OCI-M1 (cell line): ENCODE results near the gene CDC45.

Experiments
- DNase-seq: peaks from one replicate; lab custom pipeline; 2025; lab: John Stamatoyannopoulos, UW

The CDC45 gene

DNA sequence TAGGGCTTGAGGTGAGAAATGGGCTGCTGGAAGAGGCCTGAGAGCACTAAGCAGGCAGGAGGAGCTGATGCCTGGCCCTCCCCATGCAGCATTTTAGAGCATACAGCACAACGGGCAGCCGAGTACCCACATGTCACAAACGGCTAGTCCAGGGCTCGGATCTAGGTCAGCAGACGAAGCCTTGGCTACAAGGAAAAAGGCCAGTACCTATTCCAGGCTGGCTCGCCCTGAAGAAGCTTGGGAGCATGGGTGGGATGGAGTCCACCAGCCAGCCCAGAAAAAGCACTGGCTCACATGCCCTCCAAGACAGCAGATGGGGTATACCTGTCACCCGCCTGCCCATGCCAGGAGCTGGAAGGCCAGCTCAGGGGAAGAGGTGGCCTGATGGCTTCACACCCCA lies 10.3 kb upstream of the CDC45 start:
- no peak for DNase-seq

DNA sequence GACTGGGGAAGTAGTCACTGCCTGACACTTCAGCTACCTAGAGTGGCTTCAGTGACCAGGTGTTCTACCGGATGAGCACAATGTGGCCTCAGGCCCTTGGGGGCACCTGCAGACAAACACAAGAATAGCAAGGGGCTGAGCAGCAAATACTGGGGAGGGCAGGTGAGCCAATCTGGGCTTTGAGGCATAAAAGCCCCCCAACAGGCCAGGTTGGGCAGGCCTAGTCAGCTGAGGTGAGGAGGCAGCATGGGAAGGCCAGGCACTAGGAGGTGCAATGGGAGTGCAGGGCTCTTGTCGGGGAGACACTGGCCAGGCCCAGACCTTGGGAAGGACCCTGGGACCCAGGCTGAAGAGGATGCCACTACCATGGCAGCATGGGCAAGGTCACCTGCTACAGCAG lies 9.7 kb upstream of the CDC45 start:
- DNase-seq, result no peak

DNA sequence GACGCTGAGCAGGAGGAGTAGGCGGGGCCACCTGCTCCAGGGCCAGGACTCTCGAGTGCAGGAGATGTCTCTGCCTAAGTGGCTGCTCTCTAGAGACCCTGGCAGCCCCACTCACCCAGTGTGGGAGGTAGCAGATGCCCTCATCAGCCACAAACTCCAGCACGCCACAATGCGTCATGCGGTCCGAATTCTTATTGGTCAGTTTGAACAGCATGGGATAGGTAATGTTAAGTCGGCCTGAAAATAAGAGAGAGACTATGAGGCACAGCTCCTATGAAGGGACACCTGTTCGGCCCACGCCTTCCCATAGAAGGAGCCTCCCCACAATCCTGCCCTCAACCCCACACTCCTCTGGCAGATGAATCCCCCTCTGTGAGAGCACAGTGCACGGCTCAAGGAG lies 8.1 kb upstream of the CDC45 start:
- no peak for DNase-seq

DNA sequence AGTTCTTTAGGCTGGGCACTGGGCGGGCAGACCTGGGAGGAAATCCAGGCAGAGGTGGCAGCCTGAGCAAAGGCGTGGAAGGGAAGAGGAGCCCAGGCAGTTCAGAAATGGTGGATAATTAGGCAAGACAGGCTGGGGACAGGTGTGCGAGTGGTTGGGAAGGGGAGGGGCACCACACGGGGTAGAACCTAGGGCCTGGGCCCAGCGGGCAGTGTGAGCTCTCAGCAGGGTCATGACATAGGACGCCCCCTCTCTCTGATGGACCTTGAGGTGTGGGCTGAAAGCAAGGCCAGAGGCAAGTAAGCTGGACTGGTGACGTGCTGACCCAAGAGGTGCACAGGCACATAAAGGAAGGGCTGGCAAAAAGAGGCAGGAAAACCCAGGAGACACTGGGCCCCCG lies 7.5 kb upstream of the CDC45 start:
- no peak for DNase-seq

GRCh38 chr22:19473578-19473977 lies 6.1 kb upstream of the CDC45 start:
- no peak for DNase-seq

- no peak for DNase-seq
Observed at GRCh38 chr22:19476023-19476422, 3.7 kb upstream of the CDC45 start.

DNA sequence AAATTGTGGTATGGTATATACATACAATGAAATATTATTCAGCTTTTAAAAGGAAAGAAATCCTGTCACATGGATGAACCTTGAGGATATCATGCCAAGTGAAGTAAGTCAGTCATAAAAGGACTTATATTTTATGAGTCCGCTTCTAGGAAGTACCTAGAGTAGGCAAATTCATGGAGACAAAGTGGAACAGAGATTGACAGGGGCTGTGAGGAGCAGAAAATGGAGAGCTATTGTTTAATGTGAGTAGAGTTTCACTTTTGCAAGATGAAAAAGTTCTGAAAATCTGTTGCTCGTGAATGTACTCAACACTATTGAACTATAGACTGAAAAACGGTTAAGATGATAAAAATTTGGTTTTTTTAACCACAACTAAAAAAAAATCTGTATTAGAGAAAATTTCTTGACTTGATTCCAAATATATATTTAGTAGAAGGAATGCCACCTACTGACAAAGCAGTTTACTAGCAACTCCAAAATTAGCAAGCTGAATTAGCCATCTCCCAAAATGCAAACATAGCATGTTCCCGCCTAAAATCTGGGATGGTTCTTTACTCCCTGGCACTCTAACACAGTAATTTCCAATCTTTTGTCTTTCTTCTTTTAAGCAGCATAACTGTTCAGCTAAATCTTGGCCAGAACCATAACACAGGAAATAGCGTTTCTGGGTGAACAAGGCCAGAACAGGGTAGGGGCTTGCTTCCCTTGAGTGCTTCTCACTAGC lies 2.2 kb upstream of the CDC45 start:
- DNase-seq, result peak; percentile 57

- DNase-seq, result peak; percentile 48
Observed at GRCh38 chr22:19478045-19478900, 1.4 kb upstream of the CDC45 start.

DNA sequence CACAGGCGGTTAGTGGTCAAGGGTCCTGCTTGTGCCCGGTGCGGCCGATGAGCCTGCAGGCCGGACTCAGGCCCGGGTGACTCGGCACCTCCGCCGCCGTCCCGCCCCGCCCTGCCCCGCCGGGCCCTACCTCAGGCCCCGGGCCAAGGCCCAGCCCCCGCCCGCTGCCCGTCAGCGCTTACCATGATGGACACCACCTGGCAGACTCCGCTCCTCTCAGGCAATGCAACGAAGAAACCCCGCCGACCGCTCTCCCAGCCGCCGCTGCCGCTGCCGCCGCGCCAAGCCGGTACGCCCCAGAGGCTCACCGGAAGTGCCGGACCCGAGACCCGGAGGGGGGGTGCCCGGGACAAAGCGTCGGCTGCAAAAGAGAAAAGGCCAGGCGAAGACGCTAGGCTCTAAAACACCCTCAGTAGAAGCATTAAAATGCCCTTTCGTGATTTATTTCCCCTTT lies 792 bp upstream of the CDC45 start, which contains the start of gene UFD1:
Gene UFD1 (minus strand): TSS at position 293 of the 454 bp plus-strand sequence. CDS start 108 bp downstream, at position 185.
- DNase-seq, result peak; percentile 95

DNA sequence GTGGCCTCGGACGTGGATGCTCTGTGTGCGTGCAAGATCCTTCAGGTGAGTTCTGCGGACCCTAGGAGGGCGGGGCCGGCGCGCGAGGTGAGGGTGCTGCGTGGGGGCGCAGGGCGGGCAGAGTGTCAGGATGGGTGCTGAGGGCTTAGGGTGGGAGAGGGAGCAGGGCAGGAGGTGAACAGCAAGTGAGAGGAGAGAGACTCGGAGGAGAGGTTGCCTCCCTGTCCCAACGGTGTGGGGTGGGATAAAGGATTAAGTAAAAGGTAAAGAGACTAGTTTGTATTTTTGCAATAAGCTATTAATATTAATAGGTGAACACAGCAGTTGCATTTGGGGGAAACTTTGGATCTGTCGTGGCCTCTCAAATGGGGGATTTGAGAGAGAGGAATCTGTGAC lies 451 bp downstream of the CDC45 start:
- DNase-seq, result peak; percentile 41

- DNase-seq, result peak; percentile 23
Observed at GRCh38 chr22:19480789-19481188, 1.1 kb downstream of the CDC45 start.

GRCh38 chr22:19482297-19482696 lies 2.6 kb downstream of the CDC45 start:
- no peak for DNase-seq

DNA sequence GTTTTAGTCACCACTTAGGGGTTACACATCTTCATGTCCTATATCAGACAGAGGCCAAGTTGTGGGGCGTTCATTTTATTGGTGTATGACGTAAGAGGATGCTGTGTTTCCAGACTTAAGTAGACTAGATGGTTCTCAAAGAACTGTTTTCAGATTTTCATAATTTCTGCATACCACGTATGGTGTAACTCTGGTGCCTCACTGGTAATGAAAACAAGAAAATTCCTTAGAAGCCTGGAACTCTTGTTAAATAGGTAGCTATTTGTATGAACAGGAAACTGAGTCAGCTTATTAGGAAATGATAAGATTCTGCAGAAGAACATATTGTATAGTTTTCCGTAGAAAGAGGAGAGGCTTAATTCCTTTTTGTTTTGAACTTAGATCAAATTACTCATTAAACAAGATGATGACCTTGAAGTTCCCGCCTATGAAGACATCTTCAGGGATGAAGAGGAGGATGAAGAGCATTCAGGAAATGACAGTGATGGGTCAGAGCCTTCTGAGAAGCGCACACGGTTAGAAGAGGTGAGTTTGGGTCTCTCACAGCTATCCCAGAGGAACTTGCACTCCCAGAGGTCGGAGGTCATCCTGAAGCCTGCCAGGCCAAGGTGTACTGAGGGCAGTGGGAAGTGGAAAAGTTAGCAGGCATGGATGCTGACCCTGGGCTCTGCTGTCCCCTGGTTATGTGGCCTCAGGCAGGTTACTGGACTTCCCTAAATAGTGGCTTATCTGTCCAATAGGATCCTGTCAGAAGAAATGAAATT lies 3.9 kb downstream of the CDC45 start:
- DNase-seq, result no peak

GRCh38 chr22:19488285-19488684 lies 8.6 kb downstream of the CDC45 start:
- no peak for DNase-seq

- peak; percentile 55 for DNase-seq
Observed at GRCh38 chr22:19488884-19489843, 9.4 kb downstream of the CDC45 start.

GRCh38 chr22:19490628-19491230 lies 11.0 kb downstream of the CDC45 start:
- DNase-seq, result no peak

DNA sequence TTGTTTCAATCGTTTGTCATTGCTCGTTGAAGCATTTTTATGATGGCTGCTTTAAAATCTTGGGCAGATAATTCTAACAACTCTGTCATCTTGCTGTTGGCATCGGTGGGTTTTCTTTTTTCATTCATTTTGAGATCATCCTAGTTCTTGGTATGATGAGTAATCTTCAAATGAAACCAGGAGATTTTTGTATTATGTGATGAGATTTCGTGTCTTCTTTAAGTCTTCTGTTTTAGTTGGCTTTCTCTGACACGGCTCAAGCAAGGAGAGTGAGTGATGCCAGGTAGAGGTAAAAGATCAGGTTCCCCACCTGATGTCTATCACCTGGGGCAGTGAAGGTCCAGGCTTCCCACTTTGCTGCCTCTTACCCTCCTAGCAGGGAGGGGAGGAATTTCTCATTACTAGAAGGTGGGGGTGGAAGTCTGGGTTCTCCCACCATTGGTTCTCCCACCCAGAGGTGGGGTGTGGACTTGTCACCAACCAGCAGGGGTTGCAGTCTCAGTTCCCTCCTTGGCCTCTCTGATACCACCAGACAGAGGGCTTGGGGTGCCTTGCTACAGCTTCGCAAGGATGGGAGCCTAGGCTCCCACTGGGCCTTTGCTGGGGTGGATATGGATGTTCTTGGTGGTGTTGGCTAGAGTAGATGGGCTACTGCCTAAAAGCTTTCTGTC lies 12.9 kb downstream of the CDC45 start:
- DNase-seq, result no peak

DNA sequence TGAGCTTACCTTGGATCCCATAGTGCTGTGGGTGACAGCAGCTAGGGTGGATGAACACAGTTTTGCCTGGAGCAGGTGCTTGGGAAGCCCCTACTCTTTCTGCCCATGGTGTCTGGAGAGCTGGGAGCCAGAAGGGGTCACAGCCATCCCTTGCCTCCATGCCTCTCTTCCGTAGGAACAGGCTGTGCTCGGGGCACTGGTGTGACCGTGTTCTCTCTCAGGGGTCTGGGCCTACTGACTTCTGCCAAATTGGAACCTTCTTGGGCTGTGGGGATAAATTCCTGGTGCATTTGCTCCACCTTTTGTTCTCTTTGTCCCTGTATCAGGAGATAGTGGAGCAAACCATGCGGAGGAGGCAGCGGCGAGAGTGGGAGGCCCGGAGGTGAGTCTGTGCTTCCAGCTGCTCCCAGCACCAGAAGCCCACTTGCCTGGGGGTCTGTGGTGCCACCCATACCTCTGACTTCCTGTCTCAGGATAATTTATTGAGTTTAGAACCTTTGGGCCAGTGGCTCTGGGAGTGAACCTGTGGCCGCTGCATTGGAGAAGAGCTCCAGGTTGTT lies 14.4 kb downstream of the CDC45 start:
- DNase-seq, result no peak

- no peak for DNase-seq
Observed at GRCh38 chr22:19494676-19495173, 15.0 kb downstream of the CDC45 start.
